ENCODE results near the gene MARCHF2.
A peak's percentile ranks its signal among the peaks of the same experiment; 100 is the strongest.

The MARCHF2 gene

DNA sequence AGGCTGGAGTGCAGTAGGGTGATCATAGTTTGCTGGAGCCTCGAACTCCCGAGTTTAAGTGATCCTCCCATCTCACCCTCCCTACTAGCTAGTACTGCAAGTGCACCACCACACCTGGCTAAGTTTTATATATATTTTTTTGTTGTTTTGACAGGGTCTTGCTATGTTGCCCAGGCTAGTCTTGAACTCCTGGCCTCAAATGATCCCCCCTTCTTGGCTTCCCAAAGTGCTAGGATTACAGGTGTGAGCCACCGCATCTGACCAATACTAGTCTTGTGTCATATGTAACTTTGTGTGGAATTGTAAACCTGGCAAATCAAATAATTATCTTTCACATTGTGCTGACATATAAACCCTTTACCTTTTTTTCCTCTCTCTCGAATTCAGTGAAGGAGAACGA, 41.9 kb downstream of the MARCHF2 start:
- DNase-seq, result no peak

- no peak for DNase-seq
Measured at GRCh38 chr19:8456064-8456463, 43.0 kb downstream of the MARCHF2 start.

DNA sequence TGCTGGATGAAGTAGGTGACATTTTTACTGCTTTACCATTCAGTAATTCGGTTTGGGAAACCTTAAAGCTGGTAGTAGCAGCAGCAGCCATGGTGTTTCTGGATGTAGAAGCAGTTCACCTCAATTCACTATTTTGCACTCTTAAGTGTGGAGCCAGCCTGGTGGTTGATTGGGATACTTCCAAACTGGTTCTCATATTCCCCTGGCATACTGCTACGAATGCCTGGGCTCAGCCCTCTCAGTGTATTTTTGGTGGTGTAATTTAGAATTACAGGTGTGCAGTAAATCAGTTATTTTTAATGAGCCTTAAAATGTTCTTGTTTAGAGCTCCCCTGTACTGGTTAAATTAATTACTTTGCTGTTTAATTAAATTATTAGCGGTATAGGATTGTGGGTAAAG, 44.1 kb downstream of the MARCHF2 start:
- DNase-seq, result no peak

DNA sequence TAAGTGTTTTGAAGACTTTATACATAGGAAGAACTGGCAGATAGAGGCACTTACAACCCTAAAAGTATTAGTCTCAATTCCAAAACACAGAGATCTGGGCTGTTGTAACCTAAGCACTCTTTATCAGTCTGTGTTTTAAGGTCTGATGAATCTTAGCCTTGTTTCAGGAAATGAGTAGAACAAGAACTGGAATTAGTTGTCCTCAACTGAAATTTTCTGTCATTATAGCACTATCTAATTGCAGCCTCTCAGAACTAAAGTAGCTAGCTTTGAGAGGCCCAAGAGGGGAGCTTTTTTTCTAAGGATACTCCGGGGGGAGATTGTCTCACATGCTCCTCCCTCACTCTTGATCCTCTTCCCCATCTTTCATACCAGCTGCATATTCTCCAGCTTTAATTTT, 44.7 kb downstream of the MARCHF2 start:
- no peak for DNase-seq

GRCh38 chr19:8458380-8458779, 45.3 kb downstream of the MARCHF2 start:
- DNase-seq, result no peak

DNA sequence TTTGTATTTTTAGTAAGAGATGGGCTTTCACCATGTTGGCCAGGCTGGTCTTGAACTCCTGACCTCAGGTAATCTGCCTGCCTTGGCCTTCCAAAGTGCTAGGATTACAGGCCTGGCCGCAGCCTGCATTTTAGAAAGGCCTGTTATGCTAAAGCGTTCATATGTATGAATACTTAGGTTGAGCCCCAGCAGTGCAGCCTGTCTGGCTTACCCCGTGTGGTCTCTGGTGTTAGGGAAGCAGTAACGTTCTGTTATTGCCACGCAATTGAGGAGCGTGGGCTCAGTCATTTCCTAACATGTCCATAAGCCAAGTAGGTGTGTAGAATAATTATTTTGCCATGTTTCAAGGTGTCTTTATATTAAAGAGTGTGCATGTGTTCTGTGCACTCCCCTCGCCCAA, 46.0 kb downstream of the MARCHF2 start:
- DNase-seq, result no peak

DNA sequence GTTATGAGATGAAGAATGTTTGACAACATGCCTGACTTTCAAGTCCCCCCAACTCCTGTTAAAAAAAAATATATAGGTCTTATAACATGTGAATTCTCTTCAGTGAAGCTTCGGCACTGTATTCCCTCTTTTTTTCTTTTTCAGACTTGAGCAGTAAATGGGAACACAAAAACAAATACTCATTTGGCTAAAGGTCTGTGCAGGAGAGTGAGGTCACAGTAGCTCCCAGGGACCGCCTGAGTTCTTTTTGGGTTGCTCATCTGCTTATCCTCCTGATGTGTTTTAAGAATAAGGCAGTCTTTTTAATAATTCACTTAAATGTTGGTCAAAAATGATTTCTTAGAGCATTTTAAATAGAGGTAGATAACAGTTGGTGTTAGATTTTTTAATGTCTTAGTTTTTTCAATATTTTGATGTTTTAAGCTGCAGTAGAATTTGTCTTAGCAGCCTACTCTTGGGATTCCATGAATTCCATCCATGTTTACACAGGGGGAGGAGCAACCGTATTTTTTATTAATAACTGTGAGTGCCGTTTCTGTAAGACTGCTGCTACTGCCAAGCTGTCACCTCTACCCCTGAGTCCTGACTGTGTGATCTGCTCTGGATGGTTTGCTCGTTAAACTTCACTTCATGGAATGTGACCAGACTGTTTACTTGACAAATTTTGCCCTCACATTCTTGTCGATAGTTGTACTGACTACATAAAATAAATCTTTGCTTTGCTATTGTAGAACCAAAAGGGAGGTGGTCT, 46.6 kb downstream of the MARCHF2 start:
- DNase-seq, result peak; percentile 47

DNA sequence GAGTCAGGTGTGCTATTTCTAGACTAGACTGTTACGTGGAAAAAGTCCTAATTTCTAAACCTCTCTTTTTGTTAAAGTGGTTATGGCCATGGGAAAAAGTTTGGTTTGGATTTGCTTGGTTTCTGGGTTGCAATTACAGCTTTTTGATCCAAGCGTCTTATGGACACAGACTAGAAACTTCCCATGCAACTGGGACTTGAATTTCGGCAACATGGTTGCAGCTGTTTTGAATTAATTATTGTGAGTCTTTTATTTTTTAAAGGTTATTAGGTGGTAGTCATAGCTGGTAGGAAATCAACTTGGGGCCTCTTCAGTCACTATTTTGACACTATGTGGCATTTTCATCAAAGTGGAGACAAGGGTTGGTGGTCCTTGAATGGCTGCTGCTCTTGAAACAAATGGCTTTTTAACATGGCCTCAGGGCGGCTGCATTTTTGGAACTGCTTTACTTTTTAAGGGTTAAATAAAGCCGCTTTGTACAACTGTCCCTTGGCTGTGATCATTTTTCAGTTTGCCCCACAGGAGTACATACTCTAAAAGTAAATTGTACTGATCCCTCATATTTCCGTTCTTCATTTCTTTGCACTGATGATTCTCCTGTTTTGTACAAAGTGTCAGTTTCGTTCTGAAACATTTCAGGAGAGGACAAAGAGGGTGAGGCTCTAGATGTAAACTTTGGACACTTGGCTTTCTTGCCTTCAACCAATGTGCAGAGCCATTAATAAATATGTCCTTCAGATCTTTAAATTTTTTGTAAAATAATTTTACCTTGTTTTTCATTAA, 47.6 kb downstream of the MARCHF2 start:
- DNase-seq, result peak; percentile 27

- no peak for DNase-seq
Measured at GRCh38 chr19:8461376-8461775, 48.3 kb downstream of the MARCHF2 start.

DNA sequence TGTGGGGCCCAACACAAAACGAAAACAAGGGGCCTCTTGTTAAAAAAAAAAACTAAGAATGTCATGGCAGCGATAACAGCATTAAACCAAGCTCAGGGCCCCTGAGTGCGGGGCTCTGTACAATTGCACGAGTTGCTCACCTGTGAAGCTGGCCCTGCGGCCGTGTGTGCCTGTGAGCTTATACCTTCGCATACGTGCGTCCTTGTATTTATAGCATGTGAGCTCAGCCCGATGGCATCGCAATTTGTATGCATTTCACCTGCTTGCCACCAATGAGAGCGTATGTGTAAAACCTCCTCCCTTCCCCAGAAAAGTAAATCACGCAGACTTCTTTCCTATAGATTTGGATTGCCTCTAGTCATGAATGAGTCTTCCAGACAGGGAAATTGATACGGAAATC, 48.8 kb downstream of the MARCHF2 start:
- no peak for DNase-seq

DNA sequence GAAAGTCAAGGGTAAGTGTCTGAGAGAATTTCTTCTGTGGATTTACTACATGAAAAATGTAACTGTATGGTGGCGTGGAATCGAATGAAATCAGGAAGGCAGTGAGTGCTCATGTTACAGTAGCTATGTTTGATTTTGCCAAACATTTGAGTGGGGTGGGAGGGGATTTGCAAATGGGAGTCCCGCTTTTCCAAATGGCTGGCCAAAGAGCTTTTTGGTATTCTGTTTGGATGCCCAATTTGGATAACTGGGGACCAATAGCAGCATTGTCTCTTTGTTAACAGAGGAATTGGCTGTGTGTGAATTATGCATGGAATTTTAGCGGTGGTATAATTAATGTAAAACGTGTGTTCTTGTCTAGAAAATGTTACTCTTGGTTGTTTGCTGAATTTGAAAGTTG, 49.5 kb downstream of the MARCHF2 start:
- no peak for DNase-seq

DNA sequence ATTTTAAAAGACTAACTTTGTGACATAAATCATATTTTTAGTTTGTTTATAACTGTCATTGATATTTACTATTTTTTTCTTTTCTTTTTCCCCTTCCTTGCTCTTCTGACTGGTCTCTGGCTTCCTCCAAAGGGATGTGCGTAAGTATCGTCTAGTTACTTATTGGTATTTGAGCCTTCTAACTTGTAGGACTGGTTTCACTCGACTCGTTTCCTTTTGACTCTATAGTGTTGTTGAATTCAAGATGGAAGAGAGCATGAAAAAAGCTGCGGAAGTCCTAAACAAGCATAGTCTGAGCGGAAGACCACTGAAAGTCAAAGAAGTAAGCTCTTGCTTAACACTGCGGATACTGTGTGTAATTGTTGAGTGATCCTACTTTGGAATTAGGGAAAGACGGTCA, 50.3 kb downstream of the MARCHF2 start:
- no peak for DNase-seq

GRCh38 chr19:8466018-8466417, 52.9 kb downstream of the MARCHF2 start:
- DNase-seq, result no peak

GRCh38 chr19:8468124-8468523, 55.0 kb downstream of the MARCHF2 start:
- no peak for DNase-seq

GRCh38 chr19:8468761-8469373, 55.8 kb downstream of the MARCHF2 start:
- peak; percentile 67 for DNase-seq

GRCh38 chr19:8469613-8470368, 56.7 kb downstream of the MARCHF2 start:
- no peak for DNase-seq

- no peak for DNase-seq
Measured at GRCh38 chr19:8473648-8474476, 60.8 kb downstream of the MARCHF2 start.

GRCh38 chr19:8475005-8475404, 61.9 kb downstream of the MARCHF2 start:
- DNase-seq, result no peak

- no peak for DNase-seq
Measured at GRCh38 chr19:8476524-8476923, 63.4 kb downstream of the MARCHF2 start.

DNA sequence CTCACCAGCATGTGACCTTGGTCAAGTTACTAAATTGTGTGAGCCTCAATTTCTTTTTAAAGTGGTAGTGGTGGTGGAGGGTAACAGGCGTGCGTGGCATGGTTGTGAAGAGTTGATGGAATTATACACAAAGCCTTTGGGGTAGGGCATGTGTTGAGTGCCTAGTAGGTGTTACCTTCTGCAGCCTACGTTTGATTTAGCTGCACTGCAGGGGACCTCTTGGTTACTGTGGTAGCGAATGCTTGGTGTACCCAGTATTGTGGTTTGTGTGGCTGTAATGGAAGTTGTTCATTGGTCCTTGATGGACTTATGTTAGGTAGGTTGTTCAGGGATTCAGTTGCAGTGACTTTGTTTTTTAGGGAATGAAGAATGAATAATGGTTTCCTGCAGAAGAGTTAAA, 64.8 kb downstream of the MARCHF2 start:
- DNase-seq, result no peak

GRCh38 chr19:8478598-8478997, 65.5 kb downstream of the MARCHF2 start:
- DNase-seq, result no peak

DNA sequence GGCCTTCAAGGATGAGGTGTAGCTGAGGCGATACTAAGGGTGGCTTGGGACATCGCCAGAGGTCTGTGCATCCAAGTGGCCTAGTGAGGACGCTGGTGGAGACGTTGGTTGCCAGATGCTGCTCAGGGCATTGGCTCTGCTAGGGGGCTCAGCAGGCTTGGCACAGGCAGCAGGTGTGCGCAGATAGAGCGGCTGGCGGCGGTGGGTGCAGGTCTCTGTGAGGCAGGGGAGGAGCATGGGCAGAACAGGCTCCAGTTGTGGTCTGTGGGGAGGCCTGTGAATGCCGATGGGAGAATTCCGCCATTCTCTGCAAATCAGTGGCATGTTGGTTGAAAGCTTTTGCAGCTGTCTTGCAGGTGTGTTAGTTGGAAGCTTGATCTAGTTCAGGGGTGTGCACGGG, 68.1 kb downstream of the MARCHF2 start:
- DNase-seq, result no peak
